ENCODE results near the gene RP9.

DNA sequence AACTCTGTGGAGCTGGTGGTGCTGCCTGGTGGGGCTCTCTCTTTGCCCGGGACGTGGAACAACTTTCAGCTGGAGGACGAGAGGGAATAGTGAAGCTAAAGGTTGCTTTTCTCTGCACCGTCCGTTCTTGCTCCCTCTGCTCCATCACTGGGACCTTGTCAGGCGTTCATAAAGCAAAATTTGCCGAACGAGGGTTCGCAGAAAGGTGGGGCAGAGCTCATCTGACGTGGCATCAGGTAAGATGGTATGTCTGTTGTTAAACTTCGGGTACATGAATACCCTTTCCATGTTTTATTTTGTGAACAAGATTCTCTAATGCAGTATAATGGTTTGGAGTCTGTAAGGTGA lies 20.6 kb upstream of the RP9 start:
- TF ChIP-seq, protein P1, sequence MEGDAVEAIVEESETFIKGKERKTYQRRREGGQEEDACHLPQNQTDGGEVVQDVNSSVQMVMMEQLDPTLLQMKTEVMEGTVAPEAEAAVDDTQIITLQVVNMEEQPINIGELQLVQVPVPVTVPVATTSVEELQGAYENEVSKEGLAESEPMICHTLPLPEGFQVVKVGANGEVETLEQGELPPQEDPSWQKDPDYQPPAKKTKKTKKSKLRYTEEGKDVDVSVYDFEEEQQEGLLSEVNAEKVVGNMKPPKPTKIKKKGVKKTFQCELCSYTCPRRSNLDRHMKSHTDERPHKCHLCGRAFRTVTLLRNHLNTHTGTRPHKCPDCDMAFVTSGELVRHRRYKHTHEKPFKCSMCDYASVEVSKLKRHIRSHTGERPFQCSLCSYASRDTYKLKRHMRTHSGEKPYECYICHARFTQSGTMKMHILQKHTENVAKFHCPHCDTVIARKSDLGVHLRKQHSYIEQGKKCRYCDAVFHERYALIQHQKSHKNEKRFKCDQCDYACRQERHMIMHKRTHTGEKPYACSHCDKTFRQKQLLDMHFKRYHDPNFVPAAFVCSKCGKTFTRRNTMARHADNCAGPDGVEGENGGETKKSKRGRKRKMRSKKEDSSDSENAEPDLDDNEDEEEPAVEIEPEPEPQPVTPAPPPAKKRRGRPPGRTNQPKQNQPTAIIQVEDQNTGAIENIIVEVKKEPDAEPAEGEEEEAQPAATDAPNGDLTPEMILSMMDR (IDR thresholded peaks at IDR 0.05): no peak
- TF ChIP-seq POLR2A (IDR thresholded peaks at IDR 0.05): no peak

All from gastroesophageal sphincter (tissue), 3 donors.